ENCODE data around the gene FCRL2. TPM values are rescaled to one million over a fixed set of nuclear protein-coding genes. Genes with fewer than 3 reads are reported as not detected.

Gene FCRL2, protein sequence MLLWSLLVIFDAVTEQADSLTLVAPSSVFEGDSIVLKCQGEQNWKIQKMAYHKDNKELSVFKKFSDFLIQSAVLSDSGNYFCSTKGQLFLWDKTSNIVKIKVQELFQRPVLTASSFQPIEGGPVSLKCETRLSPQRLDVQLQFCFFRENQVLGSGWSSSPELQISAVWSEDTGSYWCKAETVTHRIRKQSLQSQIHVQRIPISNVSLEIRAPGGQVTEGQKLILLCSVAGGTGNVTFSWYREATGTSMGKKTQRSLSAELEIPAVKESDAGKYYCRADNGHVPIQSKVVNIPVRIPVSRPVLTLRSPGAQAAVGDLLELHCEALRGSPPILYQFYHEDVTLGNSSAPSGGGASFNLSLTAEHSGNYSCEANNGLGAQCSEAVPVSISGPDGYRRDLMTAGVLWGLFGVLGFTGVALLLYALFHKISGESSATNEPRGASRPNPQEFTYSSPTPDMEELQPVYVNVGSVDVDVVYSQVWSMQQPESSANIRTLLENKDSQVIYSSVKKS
- total RNA-seq (2014; rRNA removed; shearing (Covaris generic)), result not detected in 2 replicates

DNA sequence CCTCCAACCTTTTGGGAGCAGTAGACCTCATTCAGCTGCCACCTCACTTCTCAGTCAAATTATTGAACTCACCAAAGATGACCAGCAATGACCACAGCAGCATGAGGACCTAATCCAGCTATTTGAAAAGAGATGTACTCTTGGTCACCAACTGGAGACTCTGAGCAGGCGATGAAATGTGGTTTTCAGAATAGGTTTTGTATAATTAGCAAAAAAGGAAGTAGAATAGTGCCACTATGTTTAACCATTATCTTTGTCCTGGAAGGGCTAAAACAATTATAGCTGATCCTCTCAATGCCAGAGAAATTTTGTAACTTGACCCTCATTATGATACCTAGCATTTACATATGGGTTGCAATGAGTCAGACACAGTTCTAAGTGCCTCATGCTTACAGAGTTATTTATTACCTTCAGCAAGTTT, at the start of gene FCRL2:
Gene FCRL2, minus strand, starts transcription at position 162 of the 421 bp plus-strand sequence. Its CDS starts 59 bp downstream, at position 103.
- DNase-seq (ENCODE audit: low read depth), result no peak

DNA sequence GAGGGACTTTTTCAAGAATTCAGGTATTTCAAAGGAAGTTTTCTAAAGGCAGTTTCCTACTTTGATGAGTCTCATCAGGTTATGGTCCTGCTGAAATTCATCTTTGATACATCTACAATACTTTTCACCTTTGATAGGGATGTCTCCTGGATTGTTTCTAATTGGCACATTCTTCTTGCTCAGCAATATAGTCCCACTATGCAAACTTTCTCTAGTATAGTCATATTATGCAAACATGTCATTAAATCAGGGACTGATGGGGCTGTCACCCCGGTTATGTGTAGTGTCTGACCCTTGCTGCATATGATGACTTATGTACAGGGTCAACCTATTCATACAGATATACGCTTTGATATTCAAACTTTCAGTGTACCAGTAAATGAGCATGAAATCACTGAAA, 43.4 kb upstream of the FCRL2 start:
- no peak for DNase-seq (ENCODE audit: low read depth)

DNA sequence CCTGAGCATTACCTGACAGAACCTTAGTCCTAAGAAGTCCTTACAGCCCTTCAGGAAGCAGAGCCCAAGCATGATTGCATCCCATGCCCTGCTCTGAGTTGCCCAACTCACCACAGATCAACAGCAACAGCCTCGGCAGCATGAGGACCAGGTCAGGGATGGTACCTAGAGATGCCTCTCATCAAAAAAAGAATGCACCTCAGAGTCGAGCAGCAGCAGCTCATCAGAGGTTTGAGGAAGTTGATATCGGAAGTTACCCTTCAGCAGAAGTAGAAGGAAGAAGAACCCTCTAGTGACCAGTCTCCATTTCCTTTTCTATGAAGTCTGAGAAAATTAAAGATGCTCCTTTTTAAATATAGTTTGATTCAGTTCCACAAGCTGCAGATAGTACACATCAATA, 43.0 kb upstream of the FCRL2 start, which contains the start of gene FCRL1:
Gene FCRL1, minus strand, starts transcription at position 225 of the 400 bp plus-strand sequence. Its CDS starts 83 bp downstream, at position 142.
- DNase-seq (ENCODE audit: low read depth), result no peak

DNA sequence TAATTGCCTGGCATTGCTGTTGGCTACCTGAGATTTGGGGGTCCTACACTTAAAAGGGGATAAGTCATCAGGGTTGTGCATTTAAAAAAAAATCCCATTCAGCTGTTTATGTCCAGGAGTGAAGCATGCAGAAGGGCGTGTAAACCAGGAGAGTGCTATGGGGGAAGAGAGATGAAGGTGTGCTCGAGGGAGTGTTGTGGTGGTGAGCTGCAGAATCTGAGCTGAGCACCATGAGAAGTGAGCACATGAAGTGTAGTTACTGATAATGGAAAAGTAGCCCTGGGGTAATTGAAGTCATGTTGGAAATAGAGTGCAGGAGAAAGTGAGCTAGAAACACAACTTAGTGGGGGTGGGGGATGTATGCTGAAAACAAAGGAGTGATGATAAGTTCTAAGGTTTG, 42.3 kb upstream of the FCRL2 start:
- no peak for DNase-seq (ENCODE audit: low read depth)

DNA sequence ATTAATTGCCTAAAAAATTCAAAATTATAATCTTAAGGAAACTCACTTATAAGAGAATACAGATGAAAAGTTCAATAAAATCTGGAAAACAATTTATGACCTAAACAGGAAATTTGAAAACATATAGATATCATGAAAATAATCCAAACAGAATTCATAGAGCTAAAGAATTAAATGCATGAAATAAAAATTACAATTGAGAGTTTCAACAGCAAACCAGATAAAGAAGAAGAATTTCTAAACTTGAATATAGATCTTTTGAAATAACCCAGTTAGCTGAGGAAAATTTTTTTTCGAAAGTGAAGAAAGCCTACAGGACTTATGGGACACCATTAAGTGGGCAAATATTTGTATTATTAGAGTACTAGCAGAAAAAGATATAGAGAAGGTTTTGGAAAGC, 36.3 kb upstream of the FCRL2 start:
- no peak for DNase-seq (ENCODE audit: low read depth)

DNA sequence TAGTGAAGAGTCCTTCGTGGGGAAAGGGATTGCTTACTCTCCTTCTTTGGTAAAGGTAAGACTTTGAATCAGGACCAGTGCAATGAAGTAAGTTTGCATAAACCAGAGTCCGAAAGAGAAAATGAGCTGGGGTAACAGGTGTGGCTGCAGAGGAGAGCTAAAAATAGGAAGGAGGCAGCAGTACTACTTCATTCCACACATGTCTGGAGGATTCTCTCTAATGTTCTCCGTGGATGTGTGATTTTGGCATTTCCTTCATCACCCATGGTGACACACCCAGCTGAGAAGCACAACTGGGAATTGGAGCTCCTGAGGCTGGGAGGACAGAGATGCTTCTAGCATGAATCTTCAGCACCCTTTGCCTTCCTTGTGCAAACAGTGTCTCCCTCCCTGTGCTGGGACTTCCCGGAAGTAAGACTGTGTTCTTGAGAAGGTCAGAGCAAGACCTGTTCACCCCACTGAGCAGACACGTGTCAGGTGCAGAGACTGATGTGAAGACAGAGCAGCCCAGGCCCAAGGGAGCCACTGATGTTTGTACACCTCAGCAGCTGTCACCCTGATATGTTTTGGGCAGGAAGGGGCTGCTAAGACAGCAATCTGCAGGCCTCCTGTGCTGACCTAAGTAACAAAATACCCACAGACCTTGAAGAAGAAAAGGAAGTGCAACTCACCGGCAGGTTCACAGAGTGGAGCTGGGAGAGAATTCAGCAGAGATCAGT, 29.7 kb upstream of the FCRL2 start:
- no peak for DNase-seq (ENCODE audit: low read depth)

DNA sequence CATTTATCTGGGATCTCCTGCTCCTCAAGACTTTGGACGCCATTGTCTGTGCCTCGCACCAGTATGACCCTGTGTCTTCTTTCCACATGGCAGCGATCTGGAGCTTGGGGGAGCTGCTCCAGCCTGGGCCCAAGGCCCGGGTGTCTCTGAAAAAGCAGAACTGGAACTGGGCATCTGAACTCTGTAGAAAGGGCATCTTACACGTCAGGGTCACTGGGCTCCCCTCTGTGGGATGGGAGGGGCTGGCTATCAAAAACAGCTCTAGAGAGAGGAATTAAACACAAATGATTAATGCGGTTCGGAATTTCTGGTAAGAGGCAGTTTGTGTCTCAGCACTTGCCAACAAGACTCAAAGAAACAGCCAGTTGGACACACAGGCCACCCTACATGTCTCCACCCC, 26.9 kb upstream of the FCRL2 start:
- DNase-seq (ENCODE audit: low read depth), result no peak

DNA sequence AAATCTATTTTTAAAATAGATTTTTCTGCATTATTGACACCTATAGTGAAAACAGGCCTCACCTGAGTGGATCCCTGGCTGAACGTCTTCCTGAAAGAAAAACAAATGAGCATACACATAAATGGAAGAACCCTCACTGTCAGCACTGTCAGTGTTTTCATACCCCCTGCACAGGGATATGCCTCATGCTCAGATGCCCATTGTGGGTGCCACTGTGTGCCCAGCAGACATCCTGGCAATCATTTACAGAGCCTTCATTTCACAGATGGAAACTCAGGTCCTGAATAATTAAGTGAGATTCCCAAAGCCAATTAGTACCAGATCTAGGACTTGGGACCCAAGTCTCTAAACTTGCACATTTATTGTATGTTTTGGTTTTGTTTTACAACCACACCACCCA, 23.1 kb upstream of the FCRL2 start:
- DNase-seq (ENCODE audit: low read depth), result no peak

DNA sequence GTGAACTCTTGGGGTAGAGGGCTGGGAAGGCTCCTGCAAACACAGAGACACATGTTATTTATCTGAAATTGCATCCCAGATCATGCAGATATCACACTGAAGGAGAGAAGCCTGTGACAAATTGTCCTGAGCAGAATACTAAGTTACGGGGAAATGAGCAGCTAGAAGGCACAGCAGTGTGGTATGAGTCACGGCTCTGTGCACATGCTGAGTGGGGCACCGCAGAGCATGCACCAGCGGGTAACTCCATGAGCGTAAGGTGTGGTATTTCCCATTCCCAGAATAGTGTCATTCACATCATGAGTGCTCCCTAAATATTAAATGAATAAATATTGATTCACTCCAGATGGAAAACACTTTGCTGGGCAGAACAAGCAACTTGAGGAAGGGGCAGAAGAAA, 21.3 kb upstream of the FCRL2 start:
- peak; percentile 5 for DNase-seq (ENCODE audit: low read depth)

DNA sequence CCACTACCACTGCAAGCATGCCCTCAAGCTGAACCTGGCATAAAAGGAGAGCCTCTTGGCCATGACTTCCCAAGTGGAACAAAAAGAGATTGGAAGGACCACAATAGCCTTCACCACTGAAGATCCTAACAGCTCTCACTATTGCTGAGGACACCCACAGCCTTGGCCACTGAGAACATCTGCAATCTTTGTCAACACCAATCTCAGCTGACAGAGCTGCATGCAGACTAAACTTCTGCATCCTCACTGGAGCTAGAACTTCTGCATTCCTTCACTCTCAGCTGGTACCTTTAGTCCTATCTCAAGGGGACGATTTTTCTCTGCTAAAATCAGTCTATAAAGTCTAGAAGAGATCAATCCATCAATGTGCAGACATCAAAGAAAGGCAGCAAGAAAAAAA, 8.3 kb upstream of the FCRL2 start:
- no peak for DNase-seq (ENCODE audit: low read depth)

DNA sequence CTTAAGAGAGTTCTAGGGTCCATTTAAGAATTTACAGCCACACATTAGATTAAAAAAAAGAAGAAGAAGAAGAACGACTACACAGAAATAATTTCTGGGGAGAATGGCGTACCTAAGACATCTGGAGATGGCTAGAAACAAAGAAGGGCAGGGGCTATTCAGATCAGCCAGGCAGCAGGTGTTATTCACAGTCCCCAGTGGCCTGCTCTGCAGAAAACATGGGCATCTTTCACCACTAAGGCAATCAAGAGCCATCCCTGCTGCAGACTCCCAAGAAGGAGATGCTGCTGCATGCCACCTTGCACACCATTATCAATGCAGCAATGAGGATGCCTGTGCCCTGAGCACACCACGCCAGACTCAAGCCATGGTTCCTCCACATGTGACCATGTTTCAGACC, 7.9 kb upstream of the FCRL2 start:
- DNase-seq (ENCODE audit: low read depth), result no peak

DNA sequence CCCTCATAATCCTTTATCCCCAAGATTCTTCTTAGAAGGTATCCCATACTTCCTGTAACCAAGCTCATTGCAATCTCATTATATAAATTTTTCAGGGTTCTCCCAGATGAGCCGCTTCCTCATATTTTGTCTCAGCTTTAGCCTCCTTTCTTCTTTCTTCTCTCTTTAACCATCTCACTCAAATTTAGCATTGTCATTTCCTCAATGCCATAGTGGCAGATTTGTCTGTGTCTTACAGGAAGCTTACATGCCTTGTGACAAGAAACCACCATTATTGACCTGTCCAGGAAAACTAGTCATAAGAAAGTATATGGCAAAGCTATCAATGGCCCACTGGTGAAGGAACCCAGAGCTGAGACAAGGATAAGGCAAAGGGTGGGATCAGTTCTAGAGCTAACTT, 6.0 kb upstream of the FCRL2 start:
- DNase-seq (ENCODE audit: low read depth), result no peak

DNA sequence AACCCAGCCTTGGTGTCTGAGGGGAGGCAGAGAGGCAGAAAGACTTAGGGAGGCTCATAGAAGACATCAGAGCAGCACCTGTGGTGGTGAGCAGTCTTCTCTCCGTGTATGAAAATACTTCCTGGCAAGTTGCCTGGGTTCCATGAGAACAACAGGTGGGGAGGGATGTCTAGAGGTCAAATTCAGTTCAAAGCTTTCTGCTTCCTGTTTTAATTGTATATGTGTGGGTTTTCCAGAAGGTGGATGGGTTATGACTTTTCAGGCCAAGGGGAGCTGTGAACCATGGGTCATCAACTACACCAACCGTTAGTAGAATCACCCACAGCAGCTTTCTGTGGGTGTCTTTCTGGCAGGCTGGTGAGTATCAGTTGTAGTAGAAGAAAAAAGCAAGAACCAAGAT, 4.1 kb upstream of the FCRL2 start:
- no peak for DNase-seq (ENCODE audit: low read depth)

DNA sequence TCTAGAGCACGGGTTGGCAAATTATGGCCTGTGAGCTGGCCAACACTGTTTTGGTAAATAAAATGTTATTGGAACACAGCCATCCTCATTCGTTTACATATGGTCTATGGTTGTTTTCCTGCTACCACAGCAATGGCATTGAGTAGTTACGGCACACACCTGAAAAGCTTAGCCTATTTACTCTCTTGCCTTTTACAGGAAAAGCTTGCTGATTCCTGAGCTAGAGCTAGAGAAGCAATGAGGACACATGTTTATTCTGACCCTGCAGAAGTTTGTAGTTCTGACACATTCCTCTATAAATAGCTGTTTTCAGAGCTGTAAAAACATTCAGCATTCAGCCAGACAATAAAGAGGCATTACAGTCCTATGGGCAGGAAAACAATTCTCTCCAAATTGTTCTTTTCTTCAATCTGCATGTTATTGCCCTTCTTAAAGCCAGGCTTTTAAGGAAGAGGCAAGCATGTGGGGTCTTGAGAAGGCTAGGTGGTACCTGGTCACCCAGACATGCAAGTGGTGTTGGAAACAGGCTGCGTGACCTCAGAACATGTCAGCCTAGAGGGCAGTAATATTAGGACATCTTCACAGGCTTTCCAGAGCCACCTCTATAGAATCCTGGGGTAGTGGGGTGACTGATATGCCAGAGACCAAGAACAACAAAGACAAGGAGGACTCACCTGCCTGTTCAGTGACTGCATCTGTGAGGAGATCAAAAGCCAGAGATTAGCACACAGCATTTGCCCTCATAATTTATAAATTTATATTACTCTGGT, 1.6 kb downstream of the FCRL2 start:
- DNase-seq (ENCODE audit: low read depth), result no peak

DNA sequence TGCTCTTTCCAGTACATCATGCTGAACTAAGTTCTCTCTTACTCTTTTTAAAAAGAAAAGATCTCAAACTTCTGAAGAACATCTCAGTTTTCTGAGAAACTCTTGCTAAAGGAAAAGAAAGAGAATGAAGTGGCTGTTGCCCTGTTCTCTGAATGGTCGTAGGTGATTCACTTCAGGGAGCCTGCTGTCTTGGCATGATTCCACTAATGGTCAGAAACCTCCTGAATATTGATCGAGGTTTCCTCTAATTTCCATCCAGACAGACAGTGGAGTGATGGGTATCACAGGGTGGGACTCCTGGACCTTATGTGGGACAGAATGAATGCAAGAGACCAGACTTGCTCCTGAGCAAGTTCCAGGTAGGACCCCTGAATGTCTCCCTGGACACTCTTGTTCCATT, 2.5 kb downstream of the FCRL2 start:
- DNase-seq (ENCODE audit: low read depth), result no peak

DNA sequence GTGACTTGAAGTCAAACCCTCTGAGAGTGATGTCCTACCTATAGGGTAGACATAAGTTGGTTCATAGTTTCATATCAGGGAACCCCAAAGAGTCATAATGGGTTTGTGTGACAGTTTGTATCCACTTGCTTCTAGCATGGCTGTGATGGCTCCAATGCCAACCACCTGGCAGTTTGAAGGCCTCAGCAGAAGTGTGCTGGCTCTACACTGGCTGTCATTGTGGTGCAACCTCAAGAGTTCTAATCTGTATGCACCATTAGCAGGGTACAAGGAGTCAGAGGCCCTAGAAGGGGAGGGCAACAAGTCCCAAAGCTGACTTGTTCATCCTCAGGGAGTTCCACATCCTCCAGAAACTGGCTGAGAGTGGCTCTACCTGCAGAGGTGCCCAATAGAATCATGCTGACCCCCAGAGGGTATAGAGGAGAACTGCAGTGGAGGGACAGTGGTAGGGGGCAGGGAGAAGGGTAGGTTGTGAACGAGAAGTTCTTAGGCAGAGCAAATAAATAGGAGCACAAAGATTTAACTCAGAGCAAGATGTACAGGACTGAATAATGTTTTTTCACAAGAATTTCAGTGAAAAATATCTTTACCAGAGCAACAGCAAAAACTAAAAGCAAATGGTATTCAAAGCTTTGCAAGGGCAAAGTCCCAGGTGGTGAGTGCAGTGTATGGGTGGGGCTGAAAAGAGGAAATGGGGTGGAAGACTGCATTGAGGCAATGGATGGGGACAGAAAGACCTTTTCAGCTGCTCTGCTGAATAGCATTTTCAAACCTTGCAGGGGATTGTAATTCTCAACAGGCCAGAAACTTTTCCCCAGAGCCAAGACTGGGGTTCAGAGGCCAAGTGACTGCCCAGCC, 3.2 kb downstream of the FCRL2 start:
- no peak for DNase-seq (ENCODE audit: low read depth)

DNA sequence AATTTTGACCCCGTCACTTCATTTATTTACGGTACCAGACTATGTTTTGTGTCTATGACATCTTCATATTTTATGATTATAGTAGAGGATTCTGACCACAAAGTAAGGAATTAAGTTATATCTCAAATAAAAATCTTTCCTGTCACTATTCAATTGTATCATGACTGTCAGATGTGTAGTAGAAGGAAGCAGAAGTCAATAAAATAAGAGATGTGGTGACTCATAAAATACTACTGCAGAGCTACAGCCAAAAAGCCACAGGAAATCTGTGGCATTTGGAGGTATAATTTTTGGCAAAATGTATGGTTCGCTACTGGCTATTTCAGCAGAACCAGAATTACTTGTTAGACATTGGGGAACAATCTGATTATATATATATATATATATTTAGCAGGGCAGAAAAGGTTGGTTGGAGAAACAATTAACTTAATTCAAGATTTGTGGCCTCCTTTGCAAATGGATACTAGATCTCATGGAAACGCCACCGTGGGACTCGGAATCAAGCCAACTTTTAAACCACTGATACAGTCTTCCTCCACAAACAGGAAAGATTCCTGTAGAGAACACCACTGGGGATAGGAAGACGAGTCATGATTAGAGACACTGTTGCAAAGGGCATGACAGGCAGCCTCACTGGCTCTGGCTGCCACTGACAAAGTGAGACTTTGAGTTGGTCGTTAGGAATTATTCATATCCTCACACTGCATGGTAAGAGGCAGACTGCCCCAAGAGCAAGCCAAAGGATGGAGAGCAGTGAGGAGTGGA, 5.1 kb downstream of the FCRL2 start:
- DNase-seq (ENCODE audit: low read depth), result no peak

DNA sequence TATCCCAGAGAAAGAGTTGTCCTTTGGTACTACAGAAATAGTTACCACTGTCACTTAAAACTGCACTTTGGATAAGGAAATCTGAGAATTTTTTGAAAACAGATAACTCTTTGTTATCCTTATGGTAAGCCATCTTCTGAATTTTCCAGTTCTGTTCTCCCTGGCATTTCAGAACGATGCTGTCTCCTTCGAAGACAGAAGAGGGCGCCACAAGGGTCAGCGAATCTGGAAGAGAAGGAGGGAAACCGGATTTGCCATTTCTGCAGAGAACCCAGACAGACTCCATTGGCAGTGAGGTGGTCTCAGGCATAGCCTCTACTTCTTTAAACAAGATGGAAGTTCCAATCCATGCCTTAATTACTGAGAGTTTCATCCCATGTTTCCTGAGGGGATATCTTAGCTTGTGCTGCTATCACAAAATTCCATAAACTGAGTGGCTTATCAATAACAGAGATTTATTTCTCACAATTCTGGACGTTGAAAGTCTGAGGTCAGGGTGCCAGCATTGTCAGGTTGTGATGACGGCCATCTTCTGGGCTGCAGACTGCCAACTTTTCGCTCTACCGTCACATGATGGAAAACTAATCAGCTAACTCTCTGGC, 6.4 kb downstream of the FCRL2 start:
- no peak for DNase-seq (ENCODE audit: low read depth)

DNA sequence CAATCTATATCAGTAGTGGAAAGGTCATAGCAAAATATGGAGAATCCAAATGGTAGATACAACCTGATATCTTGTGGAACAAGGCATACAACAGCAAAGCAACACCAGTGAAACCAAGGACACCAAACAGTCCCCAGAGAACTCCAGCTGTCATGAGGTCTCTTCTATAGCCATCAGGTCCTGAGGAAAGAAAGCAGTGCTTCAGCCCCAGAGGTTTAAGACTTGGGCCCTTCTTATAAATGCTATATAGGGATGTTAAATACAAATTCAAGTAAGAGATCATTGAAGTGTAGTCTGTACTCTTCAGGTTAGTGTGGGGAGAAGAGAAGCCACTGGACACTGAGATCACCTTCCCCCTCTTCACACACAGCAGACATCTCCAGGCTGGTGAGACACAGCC, 10.1 kb downstream of the FCRL2 start:
- DNase-seq (ENCODE audit: low read depth), result no peak

DNA sequence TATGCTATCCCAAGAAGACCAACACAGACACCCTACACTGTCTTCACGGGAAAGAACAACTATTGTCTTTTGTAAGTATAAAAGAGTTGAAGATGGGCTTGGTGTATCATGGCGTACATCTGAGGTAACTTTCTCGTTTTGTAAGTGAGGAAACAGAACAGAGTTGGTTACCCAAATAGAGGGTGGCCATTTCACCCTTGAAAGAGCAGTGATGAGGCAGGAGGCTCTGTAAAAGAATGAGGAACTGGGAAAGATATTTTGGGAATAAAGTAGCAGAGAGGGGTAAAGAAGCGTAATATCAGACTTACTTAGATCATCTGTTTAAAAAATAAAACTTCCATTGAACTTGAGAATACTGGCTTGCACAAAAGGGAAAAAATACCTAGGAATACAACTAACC, 18.9 kb downstream of the FCRL2 start:
- no peak for DNase-seq (ENCODE audit: low read depth)

Data from RPMI7951 (cell line).